ENCODE measurements around the gene MYO1C. TPM values are rescaled to one million over a fixed set of nuclear protein-coding genes. Genes with fewer than 3 reads are reported as not detected.

Gene MYO1C
- total and polyA plus RNA-seq, 8 donors = 45.2 to 158 (median 81.3) TPM

GRCh38 chr17:1480747-1481465, 11.6 kb downstream of the MYO1C start:
- Histone ChIP-seq H3K27ac (peak overlapping the region in 2 of 5 donors; percentile 58 to 98), H3K36me3 (peaks cover 61 to 82% (median 80%) of the 10 kb centered on the region in 4 donors)
- WGBS, 5 donors = 69 to 82% (median 78%) methylated on average over 14 to 18 of the region's 18 CpGs

GRCh38 chr17:1478418-1478817, 14.1 kb downstream of the MYO1C start:
- no peak for DNase-seq
- Histone ChIP-seq H3K36me3 (peaks cover 76 to 98% (median 98%) of the 10 kb centered on the region in 4 donors), H3K4me3 (no peak overlapping the region), H3K27me3 (no peaks in the 10 kb centered on the region), H3K9me3 (no peaks in the 10 kb centered on the region), H3K27ac (no peak overlapping the region), H3K4me1 (peaks cover 6 to 48% (median 26%) of the 10 kb centered on the region in 4 donors)
- TF ChIP-seq EP300 (IDR thresholded peaks at IDR 0.05) (no peak), POLR2A (IDR thresholded peaks at IDR 0.05) (no peak)
- WGBS, 5 donors = 81 to 91% (median 86%) methylated on average over 8 to 26 of the region's 26 CpGs
- intact Hi-C loops (cut with DNase I; ENCODE audit: low total_unique reads) = no loop called here

More at GRCh38 chr17:1480747-1481465, 11.6 kb downstream of the MYO1C start:
- no peak overlapping the region for H3K4me3 ChIP-seq
- intact Hi-C loops (cut with DNase I; ENCODE audit: low total_unique reads) = no loop called here
- no peaks in the 10 kb centered on the region for H3K9me3 ChIP-seq
- H3K27me3 ChIP-seq = no peaks in the 10 kb centered on the region
- H3K4me1 ChIP-seq = peaks cover 22 to 53% (median 39%) of the 10 kb centered on the region in 4 donors
- no peak for DNase-seq
- no peak for TF ChIP-seq CTCF (IDR thresholded peaks at IDR 0.05)
- no peak for TF ChIP-seq EP300 (IDR thresholded peaks at IDR 0.05)
- TF ChIP-seq POLR2A (IDR thresholded peaks at IDR 0.05) = no peak

- Histone ChIP-seq H3K27me3 (no peaks in the 10 kb centered on the region), H3K27ac (peak overlapping the region in 3 of 5 donors; percentile 14 to 59 (median 39)), H3K4me1 (peaks cover 0 to 31% (median 7%) of the 10 kb centered on the region in 4 donors), H3K9me3 (no peaks in the 10 kb centered on the region), H3K4me3 (no peak overlapping the region), H3K36me3 (peaks cover 76 to 100% (median 100%) of the 10 kb centered on the region in 4 donors)
- TF ChIP-seq POLR2AphosphoS5 (IDR thresholded peaks at IDR 0.05) = no peak
- WGBS, 5 donors = 76 to 91% (median 86%) methylated on average over 10 to 15 of the region's 15 CpGs
- DNase-seq = no peak
- intact Hi-C loops (cut with DNase I; ENCODE audit: low total_unique reads) = no loop called here
Observed at GRCh38 chr17:1475321-1475854, 17.1 kb downstream of the MYO1C start.

- intact Hi-C loops (cut with DNase I; ENCODE audit: low total_unique reads) = no loop called here
- WGBS, 5 donors = 81 to 87% (median 82%) methylated on average over 22 to 31 of the region's 31 CpGs
- TF ChIP-seq POLR2A (IDR thresholded peaks at IDR 0.05) = no peak
- TF ChIP-seq EP300 (IDR thresholded peaks at IDR 0.05) = no peak
- no peak for TF ChIP-seq POLR2AphosphoS5 (IDR thresholded peaks at IDR 0.05)
- no peak for TF ChIP-seq CTCF (IDR thresholded peaks at IDR 0.05)
- peak overlapping the region in 3 of 5 donors; percentile 14 to 59 (median 39) for H3K27ac ChIP-seq
- no peak for DNase-seq
- H3K9me3 ChIP-seq = no peaks in the 10 kb centered on the region
- peaks cover 0 to 34% (median 6%) of the 10 kb centered on the region in 4 donors for H3K4me1 ChIP-seq
- H3K4me3 ChIP-seq = no peak overlapping the region
- peaks cover 81 to 100% (median 100%) of the 10 kb centered on the region in 4 donors for H3K36me3 ChIP-seq
- H3K27me3 ChIP-seq = no peaks in the 10 kb centered on the region
Observed at GRCh38 chr17:1474402-1475189, 17.9 kb downstream of the MYO1C start.

- Histone ChIP-seq H3K9me3 (no peaks in the 10 kb centered on the region), H3K4me1 (peaks cover 0 to 34% (median 8%) of the 10 kb centered on the region in 4 donors), H3K36me3 (peaks cover 80 to 100% (median 100%) of the 10 kb centered on the region in 4 donors), H3K27ac (peak overlapping the region in 1 of 5 donors; percentile 7), H3K4me3 (no peak overlapping the region), H3K27me3 (no peaks in the 10 kb centered on the region)
- intact Hi-C loops (cut with DNase I; ENCODE audit: low total_unique reads) = no loop called here
- 77 to 87% (median 80%) methylated on average over 8 to 10 of the region's 10 CpGs for WGBS, 5 donors
- no peak for DNase-seq
- TF ChIP-seq EP300 (IDR thresholded peaks at IDR 0.05) (no peak), CTCF (IDR thresholded peaks at IDR 0.05) (no peak), POLR2AphosphoS5 (IDR thresholded peaks at IDR 0.05) (no peak), POLR2A (IDR thresholded peaks at IDR 0.05) (no peak)
Observed at GRCh38 chr17:1473841-1474240, 18.6 kb downstream of the MYO1C start.
